ENCODE results near the gene TTC27. TPM values are rescaled to one million over a fixed set of nuclear protein-coding genes. Genes with fewer than 3 reads are reported as not detected.

The TTC27 gene
- total and polyA plus RNA-seq, 8 donors = 9.9 to 26.9 (median 22.5) TPM

DNA sequence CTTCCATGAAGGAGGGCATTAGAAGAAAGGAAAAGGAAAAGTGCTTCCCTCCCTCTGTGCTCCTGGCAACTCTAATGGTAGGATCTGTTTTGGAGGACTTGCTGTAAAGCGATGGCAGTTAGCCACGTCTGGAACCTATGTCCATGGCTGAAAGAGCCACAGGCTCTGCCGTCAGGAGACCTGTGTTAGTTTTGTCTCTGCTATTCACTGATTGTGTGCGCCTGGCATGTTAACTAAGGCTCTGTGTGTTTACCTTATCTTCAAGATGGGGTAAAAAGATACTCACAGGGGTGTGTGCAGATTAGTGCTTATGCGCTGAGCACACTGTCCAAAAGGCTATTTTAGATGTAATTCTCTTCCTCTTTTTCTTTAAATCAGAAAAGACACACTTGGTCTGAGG, 209.1 kb downstream of the TTC27 start:
- Histone ChIP-seq H3K4me1 (no peaks in the 10 kb centered on the region), H3K36me3 (no peaks in the 10 kb centered on the region), H3K27me3 (no peaks in the 10 kb centered on the region), H3K9me3 (no peaks in the 10 kb centered on the region), H3K4me3 (no peak overlapping the region), H3K27ac (no peak overlapping the region)
- intact Hi-C loops (cut with DNase I) = no loop called here
- TF ChIP-seq, protein P1, sequence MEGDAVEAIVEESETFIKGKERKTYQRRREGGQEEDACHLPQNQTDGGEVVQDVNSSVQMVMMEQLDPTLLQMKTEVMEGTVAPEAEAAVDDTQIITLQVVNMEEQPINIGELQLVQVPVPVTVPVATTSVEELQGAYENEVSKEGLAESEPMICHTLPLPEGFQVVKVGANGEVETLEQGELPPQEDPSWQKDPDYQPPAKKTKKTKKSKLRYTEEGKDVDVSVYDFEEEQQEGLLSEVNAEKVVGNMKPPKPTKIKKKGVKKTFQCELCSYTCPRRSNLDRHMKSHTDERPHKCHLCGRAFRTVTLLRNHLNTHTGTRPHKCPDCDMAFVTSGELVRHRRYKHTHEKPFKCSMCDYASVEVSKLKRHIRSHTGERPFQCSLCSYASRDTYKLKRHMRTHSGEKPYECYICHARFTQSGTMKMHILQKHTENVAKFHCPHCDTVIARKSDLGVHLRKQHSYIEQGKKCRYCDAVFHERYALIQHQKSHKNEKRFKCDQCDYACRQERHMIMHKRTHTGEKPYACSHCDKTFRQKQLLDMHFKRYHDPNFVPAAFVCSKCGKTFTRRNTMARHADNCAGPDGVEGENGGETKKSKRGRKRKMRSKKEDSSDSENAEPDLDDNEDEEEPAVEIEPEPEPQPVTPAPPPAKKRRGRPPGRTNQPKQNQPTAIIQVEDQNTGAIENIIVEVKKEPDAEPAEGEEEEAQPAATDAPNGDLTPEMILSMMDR (IDR thresholded peaks at IDR 0.05) = no peak
- DNase-seq (no peak), ATAC-seq (no peak)

- Histone ChIP-seq H3K36me3 (no peaks in the 10 kb centered on the region), H3K9me3 (no peaks in the 10 kb centered on the region), H3K4me3 (no peak overlapping the region), H3K27me3 (no peaks in the 10 kb centered on the region), H3K4me1 (no peaks in the 10 kb centered on the region), H3K27ac (no peak overlapping the region)
- DNase-seq (no peak), ATAC-seq (no peak)
- intact Hi-C loops (cut with DNase I) = no loop called here
- TF ChIP-seq, protein P1 (IDR thresholded peaks at IDR 0.05) = no peak
Observed at GRCh38 chr2:32838418-32838817, 210.6 kb downstream of the TTC27 start.

GRCh38 chr2:32838949-32839348, 211.1 kb downstream of the TTC27 start:
- Histone ChIP-seq H3K9me3 (no peaks in the 10 kb centered on the region), H3K27ac (no peak overlapping the region), H3K27me3 (no peaks in the 10 kb centered on the region), H3K4me1 (no peaks in the 10 kb centered on the region), H3K36me3 (no peaks in the 10 kb centered on the region), H3K4me3 (no peak overlapping the region)
- DNase-seq (no peak), ATAC-seq (no peak)
- intact Hi-C loops (cut with DNase I) = no loop called here
- TF ChIP-seq, protein P1 (IDR thresholded peaks at IDR 0.05) = no peak

DNA sequence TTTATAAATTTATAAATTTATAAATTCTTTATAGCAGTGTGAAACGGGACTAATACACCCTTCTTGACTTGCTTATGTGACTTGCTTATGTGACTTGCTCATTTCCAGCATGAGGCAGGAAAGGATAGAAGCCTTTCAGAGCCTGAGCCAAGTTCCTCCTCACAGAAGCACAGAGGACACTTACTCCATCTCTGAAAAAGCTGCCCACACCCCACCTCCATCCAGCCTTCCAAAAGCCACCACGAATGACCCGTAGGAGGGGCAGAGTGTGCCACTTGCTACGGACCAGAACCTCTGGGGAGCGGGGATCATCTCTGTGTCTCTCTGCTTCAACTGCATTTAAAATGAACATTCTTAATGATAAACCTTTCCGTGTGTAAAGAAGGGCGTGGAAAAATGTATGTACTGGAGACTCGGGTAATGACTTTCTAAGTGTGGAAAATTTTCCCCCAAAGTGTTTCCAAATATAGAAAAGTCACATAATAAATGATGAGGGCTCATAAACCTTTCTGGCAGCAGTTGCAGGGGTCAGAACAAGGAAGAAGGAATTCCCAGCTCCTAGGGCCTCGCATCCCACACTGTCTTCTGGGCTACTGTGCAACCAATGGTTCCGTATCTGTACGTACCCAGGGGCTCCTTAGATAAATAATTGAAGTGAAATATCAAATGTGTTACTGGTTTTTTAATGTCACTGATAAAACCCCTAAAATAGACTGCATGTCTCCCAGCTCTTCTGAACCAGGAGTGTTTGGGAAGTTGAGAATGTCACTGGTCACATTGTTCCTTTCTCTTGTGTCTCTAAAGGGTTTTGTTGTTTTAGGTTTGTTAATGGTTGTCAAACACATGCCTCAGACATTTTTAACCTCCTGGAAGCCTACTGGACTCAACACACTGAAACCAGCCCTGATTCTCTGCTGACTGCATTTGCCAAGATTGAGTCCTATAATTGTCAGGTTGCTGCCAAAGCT, 214.4 kb downstream of the TTC27 start:
- intact Hi-C loops (cut with DNase I) = no loop called here
- no peaks in the 10 kb centered on the region for H3K27me3 ChIP-seq
- no peaks in the 10 kb centered on the region for H3K36me3 ChIP-seq
- ATAC-seq (no peak), DNase-seq (no peak)
- H3K27ac ChIP-seq = no peak overlapping the region
- H3K4me1 ChIP-seq = no peaks in the 10 kb centered on the region
- no peak overlapping the region for H3K4me3 ChIP-seq
- no peaks in the 10 kb centered on the region for H3K9me3 ChIP-seq
- TF ChIP-seq, protein P1 (IDR thresholded peaks at IDR 0.05) = no peak

- intact Hi-C loops (cut with DNase I) = no loop called here
- Histone ChIP-seq H3K36me3 (no peaks in the 10 kb centered on the region), H3K27me3 (no peaks in the 10 kb centered on the region), H3K9me3 (no peaks in the 10 kb centered on the region), H3K4me3 (no peak overlapping the region), H3K27ac (no peak overlapping the region), H3K4me1 (no peaks in the 10 kb centered on the region)
- TF ChIP-seq, protein P1 (IDR thresholded peaks at IDR 0.05) = no peak
- ATAC-seq = no peak
- DNase-seq = no peak
Observed at GRCh38 chr2:32843699-32844098, 215.8 kb downstream of the TTC27 start.

Measured in left lung (tissue), 10 donors.